Activated CD4-positive, alpha-beta T cell treated with anti-CD3 and anti-CD28 coated beads for 1 hour (primary cell): ENCODE results near the gene S100A3.

ENCODE experiments used
- DNase-seq: peaks from one replicate; pipeline ENCODE4 v3.0.0-alpha.2; 2020

S100A3 gene

DNA sequence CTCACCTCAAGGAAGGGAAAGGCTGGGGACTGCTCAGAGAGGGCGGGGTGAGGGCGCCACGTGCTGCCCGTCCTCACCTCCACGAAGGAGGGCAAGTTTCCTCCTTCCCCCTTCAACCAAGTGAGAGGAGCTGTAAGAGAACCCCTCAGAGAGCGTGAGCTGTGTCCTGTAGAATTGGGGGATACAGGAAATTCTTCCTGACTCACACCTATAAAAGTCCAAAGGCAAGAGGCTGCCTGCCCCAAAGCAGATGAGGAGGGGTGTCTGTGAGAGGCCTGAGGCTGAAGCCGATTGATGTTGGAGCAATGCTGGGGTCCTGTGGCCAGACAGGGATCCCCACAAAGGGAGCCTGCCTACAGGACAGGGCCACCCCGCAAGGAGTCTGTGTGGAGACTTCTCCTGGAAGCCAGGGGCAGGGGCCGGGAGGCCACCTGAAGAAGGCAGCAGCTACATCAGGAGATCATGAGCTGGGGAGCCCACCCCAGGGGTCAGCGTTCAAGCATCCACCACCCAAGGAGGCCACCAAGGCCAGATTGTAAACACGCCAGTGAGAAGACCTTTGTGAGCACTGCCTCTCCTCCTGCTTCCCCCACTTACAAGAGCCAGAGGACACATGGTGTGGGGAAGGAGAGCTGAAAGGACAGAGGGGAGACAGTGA is 41.0 kb downstream of the S100A3 start:
- DNase-seq, result no peak

DNA sequence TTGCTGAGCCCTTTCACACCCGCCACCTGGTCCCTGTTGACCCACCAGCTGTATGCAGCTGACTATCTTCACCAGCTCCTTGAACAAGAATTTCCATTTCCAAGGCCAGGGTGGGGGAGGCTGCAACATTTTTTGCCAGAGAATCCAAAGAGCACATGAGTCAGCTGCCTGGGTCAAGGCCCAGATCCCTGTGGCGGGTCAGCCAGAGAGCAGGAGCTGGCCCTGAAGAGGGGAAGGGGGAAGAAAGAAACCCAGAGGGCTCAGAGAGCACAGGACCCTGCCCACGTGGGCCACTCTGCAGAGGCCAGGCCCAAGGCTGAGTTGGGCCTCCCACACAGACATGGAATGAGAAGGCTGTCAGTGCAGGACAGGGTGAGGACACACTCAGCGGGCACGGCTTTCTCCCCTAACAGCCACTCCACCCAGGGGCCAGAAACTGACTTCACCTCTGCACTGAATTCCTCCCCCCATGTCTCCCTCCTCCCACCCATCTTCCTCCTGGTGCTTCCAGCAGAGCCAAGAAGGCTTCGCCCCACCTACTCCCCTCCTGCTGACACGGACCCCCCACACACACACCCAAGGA is 42.1 kb downstream of the S100A3 start:
- DNase-seq, result no peak

DNA sequence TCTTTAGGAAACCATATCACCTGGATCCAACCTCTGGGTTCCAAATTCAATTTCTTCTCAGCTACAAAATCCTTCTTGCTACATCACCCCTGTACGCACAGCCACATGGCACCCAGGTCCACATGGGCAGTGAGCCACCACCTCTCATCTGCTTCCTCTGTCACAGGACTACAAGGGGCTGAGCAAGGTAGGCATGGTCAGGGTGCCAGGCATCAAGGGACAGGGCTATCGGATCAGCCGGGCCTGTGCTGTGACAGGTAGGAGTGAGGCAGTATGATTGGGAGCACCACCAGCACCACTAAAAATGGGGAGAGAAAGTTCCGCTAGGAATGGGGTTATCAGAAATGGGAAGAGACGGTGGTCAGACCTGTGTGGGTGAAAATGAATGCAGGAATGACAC is 42.7 kb downstream of the S100A3 start:
- DNase-seq, result no peak

DNA sequence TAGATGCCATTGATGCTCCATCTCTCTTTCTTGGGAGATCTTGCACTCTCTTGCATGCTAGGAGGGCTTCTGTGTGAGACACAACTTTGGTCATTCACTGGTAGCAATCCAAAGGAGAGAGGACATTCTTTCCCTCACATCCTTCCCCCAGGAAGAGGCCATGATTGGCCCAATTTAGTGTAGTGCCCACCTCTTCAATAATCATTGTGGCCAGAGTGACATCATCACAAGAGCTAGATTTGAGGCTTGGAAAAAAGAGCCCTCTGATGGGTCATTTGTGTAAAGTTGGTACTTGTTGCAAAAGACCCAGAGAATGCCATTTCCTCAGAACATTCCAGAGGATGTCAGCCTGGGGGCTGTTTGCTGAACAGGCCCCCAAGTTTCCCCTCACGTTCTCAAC is 43.5 kb downstream of the S100A3 start:
- no peak for DNase-seq

DNA sequence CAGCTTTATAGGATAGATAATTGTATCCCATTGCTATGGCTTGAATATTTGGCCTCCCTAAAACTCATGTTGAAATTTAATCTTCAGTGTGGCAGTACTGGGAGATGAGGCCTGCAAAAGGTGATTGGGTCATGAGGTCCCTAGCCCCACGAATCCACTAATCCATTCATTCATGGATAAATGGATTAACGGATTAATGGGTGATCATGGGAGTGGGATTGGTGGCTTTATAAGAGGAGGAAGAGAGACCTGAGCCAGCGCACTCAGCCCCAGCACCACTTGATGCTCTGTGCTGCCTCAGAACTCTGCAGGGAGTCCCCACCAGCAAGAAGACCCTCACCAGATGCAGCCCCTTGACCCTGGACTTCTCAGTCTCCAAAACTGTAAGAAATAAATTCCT is 45.3 kb downstream of the S100A3 start:
- DNase-seq, result no peak

DNA sequence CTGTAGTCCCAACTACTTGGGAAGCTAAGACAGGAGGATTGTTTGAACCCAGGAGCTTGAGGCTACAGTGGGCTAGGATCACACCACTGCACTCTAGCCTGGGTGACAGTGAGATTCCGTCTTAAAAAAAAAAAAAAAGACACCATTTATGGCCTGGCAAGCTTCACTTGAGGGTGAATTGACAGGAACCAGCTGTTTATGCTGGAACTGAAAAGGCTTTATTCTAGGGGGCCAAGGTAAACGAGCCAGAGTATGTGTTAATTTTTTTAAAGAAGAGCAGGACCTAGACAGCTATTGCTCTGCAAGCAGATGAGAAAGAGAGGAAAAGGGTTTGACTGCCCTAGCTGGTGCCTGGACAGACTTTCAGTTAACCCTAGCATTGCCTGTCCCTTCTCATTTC is 50.3 kb downstream of the S100A3 start:
- no peak for DNase-seq
